ENCODE results near the gene TRIO.

Gene TRIO

DNA sequence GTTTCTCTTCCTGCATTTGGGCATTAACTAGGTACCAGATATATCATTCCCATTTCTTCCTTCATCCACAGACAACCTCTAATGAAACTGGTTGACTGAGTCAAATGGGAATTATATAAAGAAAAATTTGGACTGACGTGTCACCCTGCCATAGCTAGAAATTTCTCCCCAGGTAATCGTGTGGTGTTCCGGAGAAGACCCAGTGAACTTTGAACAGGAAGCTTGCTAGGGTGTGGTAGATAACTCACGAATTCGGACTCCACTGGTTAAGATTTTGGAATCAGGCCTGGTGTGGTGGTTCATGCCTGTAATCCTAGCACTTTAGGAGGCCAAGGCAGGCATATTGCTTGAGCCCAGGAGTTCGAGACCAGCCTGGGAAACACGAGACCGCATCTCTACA is 324.1 kb downstream of the TRIO start:
- Histone ChIP-seq H3K4me3 (ENCODE audit: low read depth, low read length) (no peak overlapping the region), H3K36me3 (replicated peaks) (peaks cover 94% of the 10 kb centered on the region), H3K27me3 (replicated peaks) (no peaks in the 10 kb centered on the region), H3K27ac (no peak overlapping the region)
- no peak for DNase-seq
- TF ChIP-seq, protein P1, sequence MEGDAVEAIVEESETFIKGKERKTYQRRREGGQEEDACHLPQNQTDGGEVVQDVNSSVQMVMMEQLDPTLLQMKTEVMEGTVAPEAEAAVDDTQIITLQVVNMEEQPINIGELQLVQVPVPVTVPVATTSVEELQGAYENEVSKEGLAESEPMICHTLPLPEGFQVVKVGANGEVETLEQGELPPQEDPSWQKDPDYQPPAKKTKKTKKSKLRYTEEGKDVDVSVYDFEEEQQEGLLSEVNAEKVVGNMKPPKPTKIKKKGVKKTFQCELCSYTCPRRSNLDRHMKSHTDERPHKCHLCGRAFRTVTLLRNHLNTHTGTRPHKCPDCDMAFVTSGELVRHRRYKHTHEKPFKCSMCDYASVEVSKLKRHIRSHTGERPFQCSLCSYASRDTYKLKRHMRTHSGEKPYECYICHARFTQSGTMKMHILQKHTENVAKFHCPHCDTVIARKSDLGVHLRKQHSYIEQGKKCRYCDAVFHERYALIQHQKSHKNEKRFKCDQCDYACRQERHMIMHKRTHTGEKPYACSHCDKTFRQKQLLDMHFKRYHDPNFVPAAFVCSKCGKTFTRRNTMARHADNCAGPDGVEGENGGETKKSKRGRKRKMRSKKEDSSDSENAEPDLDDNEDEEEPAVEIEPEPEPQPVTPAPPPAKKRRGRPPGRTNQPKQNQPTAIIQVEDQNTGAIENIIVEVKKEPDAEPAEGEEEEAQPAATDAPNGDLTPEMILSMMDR (IDR thresholded peaks at IDR 0.05; ENCODE audit: low read depth, low read length, missing control alignments): no peak
- in situ Hi-C loops (cut with HindIII; ENCODE audit: low pct_ligation_motif_present, low sequenced_read_pairs): no loop called here

DNA sequence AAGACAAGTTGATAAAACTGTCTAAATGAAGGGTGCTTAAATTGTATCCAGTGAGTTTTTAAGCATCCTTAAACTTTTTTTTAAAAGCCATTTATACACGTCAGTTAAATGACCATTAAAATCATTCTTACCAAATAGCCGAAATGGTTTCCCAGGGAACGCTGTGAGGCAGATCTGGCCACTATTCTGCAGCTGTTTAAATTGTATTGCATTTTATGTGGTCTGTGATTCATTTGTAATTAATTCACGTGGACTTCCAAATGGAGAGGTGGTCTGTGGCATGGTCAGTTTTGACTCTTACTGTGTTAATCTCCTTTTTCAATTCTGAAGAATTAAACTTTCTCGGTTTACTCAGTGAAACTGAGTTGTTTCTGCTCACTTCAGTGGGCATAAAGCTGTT is 324.7 kb downstream of the TRIO start:
- H3K36me3 ChIP-seq (replicated peaks): peaks cover 92% of the 10 kb centered on the region

DNA sequence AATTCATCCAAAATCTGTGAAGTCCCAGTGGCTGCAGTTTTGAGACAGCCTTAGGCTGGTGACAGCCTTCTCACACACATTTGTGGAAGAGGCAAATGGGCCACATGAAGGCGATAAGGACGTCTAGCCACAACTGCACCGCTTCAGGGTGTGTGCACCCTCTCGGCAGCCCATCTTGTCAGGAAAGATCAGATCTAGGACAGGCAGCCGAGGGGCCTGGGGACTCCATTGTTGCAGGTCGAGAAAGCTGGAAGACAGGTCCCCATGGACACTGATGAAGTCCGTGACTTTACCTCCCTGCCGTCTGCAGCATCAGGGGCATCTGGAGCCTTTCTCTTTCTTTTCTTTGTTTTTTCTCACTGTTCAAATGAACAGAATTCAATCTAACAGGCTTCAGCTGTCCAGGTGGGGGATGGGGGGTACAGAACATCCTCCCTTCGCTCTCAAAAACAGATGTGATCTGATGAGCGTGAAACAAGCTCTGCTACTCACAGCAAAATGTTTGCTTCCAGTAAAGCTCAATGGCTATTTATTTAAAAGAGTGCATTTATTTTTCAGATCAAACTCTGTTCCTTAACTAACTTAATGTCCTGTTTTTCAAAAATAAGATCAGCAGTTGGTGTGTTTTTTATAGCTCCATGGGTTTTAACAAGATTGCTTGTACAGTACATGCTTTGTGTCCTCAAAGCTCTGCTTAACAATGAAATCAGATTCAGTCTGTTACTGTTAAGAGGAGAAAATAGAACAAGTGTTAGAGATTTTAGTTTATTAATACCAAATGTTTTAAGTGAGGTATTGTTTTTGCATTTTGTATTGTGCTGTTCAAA is 326.6 kb downstream of the TRIO start:
- TF ChIP-seq, protein P1 (IDR thresholded peaks at IDR 0.05; ENCODE audit: low read depth, low read length, missing control alignments): no peak
- no peaks in the 10 kb centered on the region for H3K27me3 ChIP-seq (replicated peaks)
- H3K36me3 ChIP-seq (replicated peaks): peaks cover 91% of the 10 kb centered on the region
- no peak overlapping the region for H3K4me3 ChIP-seq (ENCODE audit: low read depth, low read length)
- no peak overlapping the region for H3K27ac ChIP-seq
- DNase-seq: no peak
- in situ Hi-C loops (cut with HindIII; ENCODE audit: low pct_ligation_motif_present, low sequenced_read_pairs): no loop called here

More for the DNA sequence above, 324.7 kb downstream of the TRIO start:
- no peak for DNase-seq
- no peaks in the 10 kb centered on the region for H3K27me3 ChIP-seq (replicated peaks)
- in situ Hi-C loops (cut with HindIII; ENCODE audit: low pct_ligation_motif_present, low sequenced_read_pairs): no loop called here
- no peak overlapping the region for H3K27ac ChIP-seq
- no peak overlapping the region for H3K4me3 ChIP-seq (ENCODE audit: low read depth, low read length)
- TF ChIP-seq, protein P1 (IDR thresholded peaks at IDR 0.05; ENCODE audit: low read depth, low read length, missing control alignments): no peak

DNA sequence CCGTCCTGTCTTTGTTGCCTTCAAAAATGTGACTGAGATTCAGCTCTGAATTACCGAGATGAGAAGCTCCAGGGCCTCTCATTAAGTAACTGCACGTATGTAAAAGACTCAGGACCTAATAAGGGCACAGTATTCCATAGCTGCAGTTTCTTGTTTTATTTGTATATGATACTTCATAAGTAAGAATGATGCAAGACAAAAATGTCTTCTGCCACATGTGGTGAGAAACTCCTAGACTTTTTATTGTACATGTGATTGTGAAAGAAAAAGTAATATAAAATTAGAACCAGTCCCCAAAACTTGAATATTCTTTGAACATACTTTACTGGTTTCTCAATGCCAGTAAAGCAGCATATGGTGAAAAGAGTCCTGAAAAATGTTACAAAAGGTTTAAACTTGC is 328.4 kb downstream of the TRIO start:
- no peak for DNase-seq
- Histone ChIP-seq H3K36me3 (replicated peaks) (peaks cover 89% of the 10 kb centered on the region), H3K27ac (no peak overlapping the region), H3K27me3 (replicated peaks) (no peaks in the 10 kb centered on the region), H3K4me3 (ENCODE audit: low read depth, low read length) (no peak overlapping the region)
- TF ChIP-seq, protein P1 (IDR thresholded peaks at IDR 0.05; ENCODE audit: low read depth, low read length, missing control alignments): no peak
- in situ Hi-C loops (cut with HindIII; ENCODE audit: low pct_ligation_motif_present, low sequenced_read_pairs): no loop called here

DNA sequence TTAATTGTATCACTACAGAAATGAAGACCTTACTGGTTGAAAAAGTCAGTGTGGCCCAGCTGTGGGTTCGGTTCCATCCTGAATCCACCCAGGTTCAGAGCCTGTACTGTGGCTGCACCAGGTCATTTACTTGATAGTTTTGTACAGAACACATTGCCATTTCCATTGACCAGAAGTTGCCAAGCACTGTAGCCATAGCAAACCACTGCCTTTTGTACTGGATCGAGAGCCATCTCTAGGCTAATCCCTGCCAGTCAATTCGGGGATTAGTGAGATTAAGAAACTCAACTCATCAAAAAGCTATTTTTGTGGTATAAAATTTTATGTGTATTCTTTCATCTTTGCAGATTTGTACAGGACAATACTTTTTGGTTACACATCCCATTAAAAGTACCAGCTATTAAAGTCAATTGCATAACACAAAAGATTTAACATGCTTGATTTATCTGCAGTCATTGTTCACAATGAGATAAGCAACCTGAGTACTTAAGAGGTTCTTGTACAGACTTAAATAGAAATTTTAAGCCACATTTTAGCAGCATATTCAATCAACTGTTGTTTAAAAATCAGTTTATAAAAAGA is 329.9 kb downstream of the TRIO start:
- no peak overlapping the region for H3K4me3 ChIP-seq (ENCODE audit: low read depth, low read length)
- in situ Hi-C loops (cut with HindIII; ENCODE audit: low pct_ligation_motif_present, low sequenced_read_pairs): no loop called here
- H3K27me3 ChIP-seq (replicated peaks): no peaks in the 10 kb centered on the region
- H3K36me3 ChIP-seq (replicated peaks): peaks cover 87% of the 10 kb centered on the region
- H3K27ac ChIP-seq: no peak overlapping the region
- TF ChIP-seq, protein P1 (IDR thresholded peaks at IDR 0.05; ENCODE audit: low read depth, low read length, missing control alignments): no peak
- no peak for DNase-seq
